ENCODE results near the gene ALOX15B. TPM values are rescaled to one million over a fixed set of nuclear protein-coding genes. Genes with fewer than 3 reads are reported as not detected.
"Not testable (repeated sequence)": the region's sequence is repeated elsewhere in the genome, so short reads cannot be mapped to it uniquely, and the experiment has no call there.

ALOX15B gene
- polyA plus RNA-seq, 1 of the 3 experiments (the other 2 are of a cell fraction): not detected

- H3F3A ChIP-seq (replicated peaks; ENCODE audit: insufficient read depth): no peaks in the 10 kb centered on the region
- no peaks in the 10 kb centered on the region; a peak in 1 of 4 replicates for H3K4me1 ChIP-seq (ENCODE audit: control insufficient read depth in 1 of 2, insufficient read depth in 2 of 2, low read depth in 1 of 2, low read length in 1 of 2)
- TF ChIP-seq USF2 (IDR thresholded peaks at IDR 0.05; ENCODE audit: borderline replicate concordance, low read depth, low read length) (no peak), FOXJ3 (CRISPR knock-in tag; IDR thresholded peaks at IDR 0.05) (no peak), RAD21 (IDR thresholded peaks at IDR 0.05; ENCODE audit: low read length) (no peak), PBX3 (IDR thresholded peaks at IDR 0.05) (no peak), EP300 (IDR thresholded peaks at IDR 0.05; ENCODE audit: borderline replicate concordance in 1 of 2, low read depth in 1 of 2, low read length in 1 of 2) (no peak), CHD2 (IDR thresholded peaks at IDR 0.05; ENCODE audit: low read length, partially characterized antibody) (no peak), SMC3 (IDR thresholded peaks at IDR 0.05; ENCODE audit: low read depth, low read length) (no peak), ELF1 (IDR thresholded peaks at IDR 0.05) (no peak), IRF3 (IDR thresholded peaks at IDR 0.05; ENCODE audit: low read depth, low read length) (no peak), TEAD4 (IDR thresholded peaks at IDR 0.05; ENCODE audit: borderline replicate concordance, insufficient read depth) (no peak), GABPA (IDR thresholded peaks at IDR 0.05; ENCODE audit: low read depth) (no peak), TCF12 (IDR thresholded peaks at IDR 0.05) (no peak), EZH2phosphoT487 (IDR thresholded peaks at IDR 0.05; ENCODE audit: borderline replicate concordance, low read depth) (no peak), RCOR1 (IDR thresholded peaks at IDR 0.05; ENCODE audit: low read length) (no peak), TAF1 (IDR thresholded peaks at IDR 0.05; ENCODE audit: borderline replicate concordance, low read depth, low read length) (no peak), ZBTB33 (IDR thresholded peaks at IDR 0.05; ENCODE audit: borderline replicate concordance, low read depth) (no peak), CTCF (IDR thresholded peaks at IDR 0.05) (no peak), MXI1 (IDR thresholded peaks at IDR 0.05; ENCODE audit: low read depth, low read length) (no peak), FOSL2 (IDR thresholded peaks at IDR 0.05; ENCODE audit: borderline replicate concordance, low read depth) (no peak)
- peaks cover 6% of the 10 kb centered on the region; the same call in 1 of the 2 replicates for H3K27me3 ChIP-seq (ENCODE audit: insufficient read depth)
- H3K4me2 ChIP-seq: peak overlapping the region; percentile 37; the same call in 1 of the 2 replicates
- ChIA-PET POLR2A (no interaction called here), CTCF (interaction anchor here (1.2 to 14.8 kb wide), 7 partner anchors 9 to 96 kb away, joined by 3 to 228 read pairs (median 10); partner anchors contain the start of genes ALOX15B and GUCY2D)
- no peaks in the 10 kb centered on the region for H3K36me3 ChIP-seq (replicated peaks in 1 of 2; ENCODE audit: control insufficient read depth in 1 of 2, insufficient read depth in 2 of 2, low read length in 1 of 2)
- no peaks in the 10 kb centered on the region for H3K9me3 ChIP-seq
- H4K20me1 ChIP-seq (ENCODE audit: insufficient read depth): no peaks in the 10 kb centered on the region
- H3K9ac ChIP-seq: no peak overlapping the region
- H3K9me2 ChIP-seq: no peaks in the 10 kb centered on the region
- H3K4me3 ChIP-seq (ENCODE audit: low read depth in 2 of 2, low read length in 1 of 2): no peak overlapping the region
- DNase-seq: no peak
- H3K79me2 ChIP-seq (ENCODE audit: insufficient read depth): no peaks in the 10 kb centered on the region
- no peak overlapping the region for H2AFZ ChIP-seq (ENCODE audit: low read depth)
- 65% methylated on average over 4 of the region's 4 CpGs for WGBS (ENCODE audit: low lambda C conversion rate)
- no peak overlapping the region for H3K27ac ChIP-seq (ENCODE audit: low read depth in 2 of 2, low read length in 1 of 2)
Observed at GRCh38 chr17:8022360-8023003, 16.4 kb upstream of the ALOX15B start.

- peaks cover 20% of the 10 kb centered on the region for H3K27me3 ChIP-seq (ENCODE audit: insufficient read depth)
- H3K9me2 ChIP-seq; H4K20me1 ChIP-seq (ENCODE audit: insufficient read depth); H3K4me3 ChIP-seq (ENCODE audit: low read depth in 2 of 2, low read length in 1 of 2); H2AFZ ChIP-seq (ENCODE audit: low read depth); DNase-seq; H3K4me1 ChIP-seq (ENCODE audit: control insufficient read depth in 1 of 2, insufficient read depth in 2 of 2, low read depth in 1 of 2, low read length in 1 of 2); H3K79me2 ChIP-seq (ENCODE audit: insufficient read depth); H3K27ac ChIP-seq (ENCODE audit: low read depth in 2 of 2, low read length in 1 of 2); H3K9ac ChIP-seq; H3K9me3 ChIP-seq; H3K36me3 ChIP-seq (replicated peaks in 1 of 2; ENCODE audit: control insufficient read depth in 1 of 2, insufficient read depth in 2 of 2, low read length in 1 of 2); POLR2A ChIA-PET; H3K4me2 ChIP-seq; H3F3A ChIP-seq (replicated peaks; ENCODE audit: insufficient read depth): not testable (repeated sequence)
- 86% methylated on average over 6 of the region's 6 CpGs for WGBS (ENCODE audit: low lambda C conversion rate)
- CTCF ChIA-PET: interaction anchor here (0.9 to 14.8 kb wide), 6 partner anchors 8 to 212 kb away, joined by 3 to 228 read pairs (median 4); partner anchors contain the start of gene ALOX15B
Observed at GRCh38 chr17:8024161-8024560, 14.7 kb upstream of the ALOX15B start.
